ENCODE results near the gene ANKFN1. TPM values are rescaled to one million over a fixed set of nuclear protein-coding genes. Genes with fewer than 3 reads are reported as not detected.

The ANKFN1 gene
- total RNA-seq, 3 donors from 2014 or later, result 4.1 to 12.8 (median 5.6) TPM

DNA sequence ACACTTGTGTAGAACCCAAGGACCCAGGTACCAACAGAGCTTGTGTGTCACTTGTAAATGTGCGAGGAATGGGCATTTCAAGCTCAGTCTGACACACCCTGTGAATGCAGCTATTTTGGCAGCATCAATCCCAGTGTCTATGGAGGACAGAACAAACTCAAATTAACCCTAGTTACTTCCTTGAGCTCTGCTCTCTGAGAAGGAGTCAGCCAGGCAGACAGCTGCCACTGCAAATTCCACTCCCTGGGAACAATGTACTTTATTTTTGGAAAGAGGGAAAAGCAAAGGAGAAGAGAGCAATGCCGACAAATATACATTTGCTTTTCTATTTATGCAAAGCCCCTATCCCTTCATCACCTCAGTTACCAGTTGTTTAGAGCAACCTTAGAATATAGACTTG, 391.8 kb downstream of the ANKFN1 start:
- Histone ChIP-seq H3K4me1 (no peaks in the 10 kb centered on the region), H3K27ac (no peak overlapping the region), H3K9me3 (peaks cover 0 to 7% of the 10 kb centered on the region in 2 donors), H3K36me3 (no peaks in the 10 kb centered on the region), H3K27me3 (no peaks in the 10 kb centered on the region), H3K4me3 (no peak overlapping the region)
- TF ChIP-seq, protein P1, sequence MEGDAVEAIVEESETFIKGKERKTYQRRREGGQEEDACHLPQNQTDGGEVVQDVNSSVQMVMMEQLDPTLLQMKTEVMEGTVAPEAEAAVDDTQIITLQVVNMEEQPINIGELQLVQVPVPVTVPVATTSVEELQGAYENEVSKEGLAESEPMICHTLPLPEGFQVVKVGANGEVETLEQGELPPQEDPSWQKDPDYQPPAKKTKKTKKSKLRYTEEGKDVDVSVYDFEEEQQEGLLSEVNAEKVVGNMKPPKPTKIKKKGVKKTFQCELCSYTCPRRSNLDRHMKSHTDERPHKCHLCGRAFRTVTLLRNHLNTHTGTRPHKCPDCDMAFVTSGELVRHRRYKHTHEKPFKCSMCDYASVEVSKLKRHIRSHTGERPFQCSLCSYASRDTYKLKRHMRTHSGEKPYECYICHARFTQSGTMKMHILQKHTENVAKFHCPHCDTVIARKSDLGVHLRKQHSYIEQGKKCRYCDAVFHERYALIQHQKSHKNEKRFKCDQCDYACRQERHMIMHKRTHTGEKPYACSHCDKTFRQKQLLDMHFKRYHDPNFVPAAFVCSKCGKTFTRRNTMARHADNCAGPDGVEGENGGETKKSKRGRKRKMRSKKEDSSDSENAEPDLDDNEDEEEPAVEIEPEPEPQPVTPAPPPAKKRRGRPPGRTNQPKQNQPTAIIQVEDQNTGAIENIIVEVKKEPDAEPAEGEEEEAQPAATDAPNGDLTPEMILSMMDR (IDR thresholded peaks at IDR 0.05), result no peak
- TF ChIP-seq POLR2AphosphoS5 (IDR thresholded peaks at IDR 0.05), result no peak
- no peak for TF ChIP-seq POLR2A (IDR thresholded peaks at IDR 0.05)
- DNase-seq (ENCODE audit: low spot score in 2 of 2), result no peak
- intact Hi-C loops (cut with DNase I; ENCODE audit: low total_unique reads), result no loop called here

DNA sequence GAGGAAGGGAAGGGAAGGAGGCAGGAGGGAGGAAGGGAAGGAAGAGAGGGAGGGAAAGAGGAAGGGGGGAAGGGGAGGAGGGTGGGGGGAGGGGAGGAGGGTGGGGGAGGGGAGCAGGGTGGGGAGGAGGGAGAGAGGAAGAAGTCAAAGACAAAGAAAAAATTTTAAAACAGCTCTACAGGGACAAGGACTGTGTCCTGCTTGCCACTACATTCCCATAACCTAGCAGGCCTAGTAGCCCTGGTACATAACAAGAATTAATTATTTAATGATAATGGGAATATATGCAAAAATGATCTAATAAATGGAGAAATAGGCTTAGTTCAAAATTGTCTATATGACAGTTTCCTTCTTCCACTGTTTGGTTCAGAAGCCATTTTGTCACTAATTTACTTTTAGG, 392.7 kb downstream of the ANKFN1 start:
- intact Hi-C loops (cut with DNase I; ENCODE audit: low total_unique reads), result no loop called here
- H3K4me3 ChIP-seq, result no peak overlapping the region
- H3K27me3 ChIP-seq, result no peaks in the 10 kb centered on the region
- H3K4me1 ChIP-seq, result no peaks in the 10 kb centered on the region
- H3K27ac ChIP-seq, result no peak overlapping the region
- no peak for DNase-seq (ENCODE audit: low spot score in 2 of 2)
- peaks cover 0 to 11% of the 10 kb centered on the region in 2 donors for H3K9me3 ChIP-seq
- H3K36me3 ChIP-seq, result no peaks in the 10 kb centered on the region
- TF ChIP-seq, protein P1 (IDR thresholded peaks at IDR 0.05), result no peak
- TF ChIP-seq POLR2AphosphoS5 (IDR thresholded peaks at IDR 0.05), result no peak
- TF ChIP-seq POLR2A (IDR thresholded peaks at IDR 0.05), result no peak

DNA sequence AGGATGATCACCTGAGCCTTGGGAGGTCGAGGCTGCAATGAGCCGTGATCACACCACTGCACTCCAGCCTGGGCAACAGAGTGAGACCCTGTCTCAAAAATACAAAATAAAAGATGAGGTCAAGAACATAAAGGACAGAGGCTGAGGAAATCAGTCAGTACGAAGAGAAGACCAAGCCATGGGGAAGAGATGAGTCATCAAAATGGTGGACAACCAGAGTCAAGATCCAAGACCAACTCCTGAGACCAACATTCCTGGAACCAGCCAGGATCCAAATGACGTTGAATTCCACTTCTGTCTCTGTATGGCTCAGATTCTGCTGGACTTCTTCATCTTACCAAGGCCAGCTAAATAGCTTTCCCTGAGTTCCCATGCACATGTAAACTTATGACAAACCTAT, 395.4 kb downstream of the ANKFN1 start:
- H3K27me3 ChIP-seq, result no peaks in the 10 kb centered on the region
- DNase-seq (ENCODE audit: low spot score in 2 of 2), result no peak
- no peak for TF ChIP-seq POLR2A (IDR thresholded peaks at IDR 0.05)
- TF ChIP-seq, protein P1 (IDR thresholded peaks at IDR 0.05), result no peak
- no peak for TF ChIP-seq POLR2AphosphoS5 (IDR thresholded peaks at IDR 0.05)
- no peak overlapping the region for H3K4me3 ChIP-seq
- peaks cover 0 to 21% of the 10 kb centered on the region in 2 donors for H3K9me3 ChIP-seq
- no peaks in the 10 kb centered on the region for H3K36me3 ChIP-seq
- intact Hi-C loops (cut with DNase I; ENCODE audit: low total_unique reads), result no loop called here
- H3K27ac ChIP-seq, result no peak overlapping the region
- H3K4me1 ChIP-seq, result no peaks in the 10 kb centered on the region

DNA sequence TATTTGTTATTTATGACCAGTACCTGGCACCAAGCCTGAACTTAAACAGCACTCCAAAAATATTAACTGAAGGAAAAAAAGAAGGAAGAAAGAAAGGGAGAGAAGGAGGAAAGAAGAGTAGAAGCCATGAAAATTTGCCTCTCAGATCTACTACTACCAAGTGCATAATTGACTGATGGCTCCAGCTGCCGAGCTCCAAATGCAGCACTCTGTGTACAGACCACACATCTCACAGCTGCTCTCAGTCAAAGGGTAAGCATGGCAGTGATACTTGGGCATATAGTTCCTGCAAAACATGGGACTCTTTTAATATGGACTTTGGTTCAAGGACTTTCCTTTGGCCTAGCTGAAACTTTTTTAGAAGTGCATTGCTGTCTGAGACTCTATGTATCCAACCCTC, 396.2 kb downstream of the ANKFN1 start:
- H3K36me3 ChIP-seq, result no peaks in the 10 kb centered on the region
- no peaks in the 10 kb centered on the region for H3K4me1 ChIP-seq
- TF ChIP-seq, protein P1 (IDR thresholded peaks at IDR 0.05), result no peak
- no peak for TF ChIP-seq POLR2AphosphoS5 (IDR thresholded peaks at IDR 0.05)
- TF ChIP-seq POLR2A (IDR thresholded peaks at IDR 0.05), result no peak
- peaks cover 0 to 21% of the 10 kb centered on the region in 2 donors for H3K9me3 ChIP-seq
- no peak overlapping the region for H3K4me3 ChIP-seq
- intact Hi-C loops (cut with DNase I; ENCODE audit: low total_unique reads), result no loop called here
- DNase-seq (ENCODE audit: low spot score in 2 of 2), result no peak
- H3K27ac ChIP-seq, result no peak overlapping the region
- no peaks in the 10 kb centered on the region for H3K27me3 ChIP-seq

DNA sequence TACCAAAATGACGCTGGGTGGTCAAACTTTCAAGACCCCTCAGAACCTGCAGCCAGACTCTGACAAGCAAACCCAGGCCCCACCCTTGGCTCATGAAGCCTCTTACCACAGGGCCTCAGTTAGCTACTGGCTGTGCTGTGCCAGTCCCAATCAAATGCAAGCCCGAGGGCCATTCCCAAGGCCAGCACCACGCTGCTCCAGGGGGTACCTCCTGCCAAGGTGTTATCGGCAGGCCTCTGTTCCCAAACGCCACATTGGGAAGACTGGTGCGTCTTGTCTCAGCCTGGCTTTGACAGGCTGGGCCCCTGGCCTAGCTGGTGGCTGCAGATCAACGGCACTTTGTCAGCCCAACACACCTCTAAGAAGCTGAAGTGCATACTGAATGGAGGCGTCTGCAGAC, 404.4 kb downstream of the ANKFN1 start:
- Histone ChIP-seq H3K4me1 (no peaks in the 10 kb centered on the region), H3K36me3 (no peaks in the 10 kb centered on the region), H3K27me3 (no peaks in the 10 kb centered on the region), H3K4me3 (no peak overlapping the region), H3K9me3 (no peaks in the 10 kb centered on the region), H3K27ac (no peak overlapping the region)
- TF ChIP-seq POLR2A (IDR thresholded peaks at IDR 0.05) (no peak), POLR2AphosphoS5 (IDR thresholded peaks at IDR 0.05) (no peak)
- TF ChIP-seq, protein P1 (IDR thresholded peaks at IDR 0.05), result no peak
- no peak for DNase-seq (ENCODE audit: low spot score in 2 of 2)
- intact Hi-C loops (cut with DNase I; ENCODE audit: low total_unique reads), result no loop called here

All from breast epithelium (tissue), 4 donors.